SK-N-MC (cell line): Measurements from ENCODE around the gene MAT2A.
"Not testable (repeated sequence)": the region's sequence is repeated elsewhere in the genome, so short reads cannot be mapped to it uniquely, and the experiment has no call there.

Experiments
- DNase-seq: peaks from one replicate; pipeline ENCODE4 v3.0.0-alpha.2; 2011; ENCODE audit warnings: low read depth, low spot score
- H3K27ac ChIP-seq: fragments of 200-600 bp; sonication (generic); 2 replicates; pipeline ENCODE4 v1.5.1; 2016; ENCODE audit warnings: mixed run types
- H3K36me3 ChIP-seq: fragments of 200-600 bp; sonication (generic); 2 replicates; pipeline ENCODE4 v1.6.1; 2017; ENCODE audit warnings: antibody characterized with exemption, low read length, mixed read lengths; ENCODE audit not compliant: insufficient read depth
- H3K4me3 ChIP-seq: fragments of 200-600 bp; sonication (generic); 2 replicates; pipeline ENCODE4 v1.5.1; 2016
- H3K9ac ChIP-seq: fragments of 200-600 bp; sonication (generic); 2 replicates; pipeline ENCODE4 v1.8.0; 2017; ENCODE audit warnings: mixed run types, mixed read lengths; ENCODE audit not compliant: insufficient read length
- H3K9me3 ChIP-seq: fragments of 200-600 bp; sonication (generic); 2 replicates; pipeline ENCODE4 v1.6.1; 2017; ENCODE audit warnings: low read depth, mild to moderate bottlenecking, antibody characterized with exemption, low read length, moderate library complexity, mixed read lengths
- EZH2 ChIP-seq: fragments of 200-600 bp; sonication (generic); IDR thresholded peaks from one replicate; pipeline ENCODE4 v1.6.1; 2017; ENCODE audit warnings: antibody characterized with exemption
- FOXP2 ChIP-seq: optimal IDR thresholded peaks from 2 replicates; pipeline ENCODE3; 2011; ENCODE audit warnings: mild to moderate bottlenecking, moderate library complexity; ENCODE audit not compliant: insufficient read depth; ENCODE audit errors: extremely low read length, control extremely low read depth
- POLR2AphosphoS5 ChIP-seq: IDR thresholded peaks from 2 replicates; pipeline ENCODE4 v1.6.1; 2012; ENCODE audit warnings: mild to moderate bottlenecking, low read depth, low read length, borderline replicate concordance

The MAT2A gene

GRCh38 chr2:85584857-85585780 is 46.2 kb downstream of the MAT2A start:
- no peaks in the 10 kb centered on the region for H3K9me3 ChIP-seq
- no peak overlapping the region for H3K27ac ChIP-seq
- no peak overlapping the region for H3K9ac ChIP-seq
- no peaks in the 10 kb centered on the region for H3K36me3 ChIP-seq
- TF ChIP-seq FOXP2 (no peak), POLR2AphosphoS5 (no peak), EZH2 (no peak)
- DNase-seq, result no peak
- no peak overlapping the region for H3K4me3 ChIP-seq

GRCh38 chr2:85585781-85586105 is 46.8 kb downstream of the MAT2A start:
- no peaks in the 10 kb centered on the region for H3K36me3 ChIP-seq
- H3K27ac ChIP-seq, result no peak overlapping the region
- TF ChIP-seq EZH2, result no peak
- TF ChIP-seq FOXP2, result no peak
- no peak for TF ChIP-seq POLR2AphosphoS5
- no peak overlapping the region for H3K4me3 ChIP-seq
- DNase-seq, result no peak
- H3K9me3 ChIP-seq, result no peaks in the 10 kb centered on the region
- no peak overlapping the region for H3K9ac ChIP-seq

DNA sequence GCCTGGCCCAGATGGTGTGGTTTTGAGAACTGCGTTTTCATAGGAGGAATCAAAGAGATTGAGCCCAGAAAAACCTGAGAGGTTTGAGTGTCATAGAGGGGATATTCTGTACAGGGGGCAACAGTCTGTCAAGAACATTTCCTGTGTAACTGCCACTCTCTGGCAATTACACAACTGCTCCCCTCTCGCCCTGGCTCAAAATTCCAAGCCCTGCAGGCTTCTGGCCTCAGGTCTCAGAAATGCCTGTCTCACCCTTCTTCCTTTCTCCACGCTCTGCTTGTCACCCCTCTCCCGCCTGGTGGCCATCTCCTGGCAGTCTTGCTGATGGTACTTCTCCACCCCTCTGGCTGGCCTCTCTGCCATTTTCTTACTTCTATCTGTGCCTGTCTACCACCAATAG is 49.3 kb downstream of the MAT2A start:
- no peak for TF ChIP-seq POLR2AphosphoS5
- TF ChIP-seq EZH2, result no peak
- no peak for TF ChIP-seq FOXP2
- Histone ChIP-seq H3K36me3 (no peaks in the 10 kb centered on the region), H3K9ac (no peak overlapping the region), H3K4me3 (no peak overlapping the region), H3K27ac (no peak overlapping the region), H3K9me3 (no peaks in the 10 kb centered on the region)
- DNase-seq, result no peak

GRCh38 chr2:85588645-85589044 is 49.7 kb downstream of the MAT2A start:
- no peaks in the 10 kb centered on the region for H3K9me3 ChIP-seq
- DNase-seq, result no peak
- no peak overlapping the region for H3K27ac ChIP-seq
- no peaks in the 10 kb centered on the region for H3K36me3 ChIP-seq
- TF ChIP-seq POLR2AphosphoS5 (no peak), FOXP2 (no peak), EZH2 (no peak)
- no peak overlapping the region for H3K9ac ChIP-seq
- no peak overlapping the region for H3K4me3 ChIP-seq

- Histone ChIP-seq H3K9me3 (no peaks in the 10 kb centered on the region), H3K27ac (no peak overlapping the region), H3K36me3 (no peaks in the 10 kb centered on the region), H3K9ac (no peak overlapping the region), H3K4me3 (no peak overlapping the region)
- no peak for TF ChIP-seq POLR2AphosphoS5
- TF ChIP-seq EZH2, result no peak
- no peak for TF ChIP-seq FOXP2
- no peak for DNase-seq
These were observed 50.2 kb downstream of the MAT2A start for GRCh38 chr2:85589181-85589580.

DNA sequence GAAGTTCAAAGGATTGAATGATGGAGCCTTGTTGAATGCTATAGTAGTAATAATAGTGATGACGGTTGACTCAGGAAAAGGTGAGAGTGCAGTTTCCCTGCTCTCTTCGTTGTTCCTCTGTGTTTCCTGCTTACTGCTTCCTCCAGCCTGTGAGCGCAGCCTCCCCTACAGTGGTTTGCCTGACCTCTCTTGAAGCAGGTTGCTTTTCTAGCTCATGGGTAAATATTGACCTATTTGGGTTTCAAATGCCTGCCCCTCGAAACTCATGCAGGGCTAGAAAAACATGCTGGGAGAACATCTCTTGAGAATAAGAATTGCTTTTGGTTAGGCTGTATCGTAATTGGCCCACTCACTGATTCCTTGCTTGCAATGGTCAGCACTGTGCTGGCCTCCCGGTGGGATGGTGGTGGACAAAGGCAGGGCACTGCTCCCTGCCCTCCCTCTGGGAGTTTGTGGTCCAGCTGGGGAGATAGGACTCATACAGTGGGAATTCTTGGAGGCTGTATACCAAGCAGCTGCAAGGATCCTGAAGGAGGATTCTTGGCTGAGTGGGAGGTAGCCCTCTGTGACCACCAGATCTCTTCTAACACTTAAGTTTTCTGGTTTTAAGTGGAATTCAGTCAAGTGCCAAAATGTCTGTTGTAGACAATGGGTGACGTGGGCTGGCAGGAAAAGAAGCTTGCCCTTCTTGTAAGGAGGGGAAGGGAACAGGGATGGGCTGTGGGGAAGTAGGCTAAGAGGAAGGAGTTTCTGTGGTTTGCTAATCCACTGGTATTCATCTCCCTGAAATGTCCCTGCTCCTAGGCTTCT is 51.2 kb downstream of the MAT2A start:
- TF ChIP-seq POLR2AphosphoS5, result no peak
- TF ChIP-seq EZH2, result no peak
- no peak for TF ChIP-seq FOXP2
- no peaks in the 10 kb centered on the region for H3K36me3 ChIP-seq
- no peaks in the 10 kb centered on the region for H3K9me3 ChIP-seq
- H3K9ac ChIP-seq, result no peak overlapping the region
- H3K4me3 ChIP-seq, result no peak overlapping the region
- DNase-seq, result no peak
- no peak overlapping the region for H3K27ac ChIP-seq

- Histone ChIP-seq H3K9ac (no peak overlapping the region), H3K27ac (no peak overlapping the region), H3K9me3 (no peaks in the 10 kb centered on the region), H3K36me3 (no peaks in the 10 kb centered on the region), H3K4me3 (no peak overlapping the region)
- no peak for TF ChIP-seq FOXP2
- no peak for TF ChIP-seq POLR2AphosphoS5
- no peak for DNase-seq
These were observed 52.0 kb downstream of the MAT2A start for GRCh38 chr2:85590950-85591349.

- H3K27ac ChIP-seq, result no peak overlapping the region
- no peaks in the 10 kb centered on the region; the same call in 1 of the 2 replicates for H3K36me3 ChIP-seq
- DNase-seq, result no peak
- H3K9ac ChIP-seq, result no peak overlapping the region
- no peak overlapping the region for H3K4me3 ChIP-seq
- no peaks in the 10 kb centered on the region for H3K9me3 ChIP-seq
- TF ChIP-seq POLR2AphosphoS5, result no peak
- TF ChIP-seq EZH2, result no peak
These were observed 52.6 kb downstream of the MAT2A start for GRCh38 chr2:85591563-85591962.

GRCh38 chr2:85592299-85592698 is 53.3 kb downstream of the MAT2A start:
- DNase-seq, H3K4me3 ChIP-seq, H3K9me3 ChIP-seq, H3K36me3 ChIP-seq, H3K9ac ChIP-seq, H3K27ac ChIP-seq: not testable (repeated sequence)
